ENCODE results near the gene PNPLA6.

The PNPLA6 gene

DNA sequence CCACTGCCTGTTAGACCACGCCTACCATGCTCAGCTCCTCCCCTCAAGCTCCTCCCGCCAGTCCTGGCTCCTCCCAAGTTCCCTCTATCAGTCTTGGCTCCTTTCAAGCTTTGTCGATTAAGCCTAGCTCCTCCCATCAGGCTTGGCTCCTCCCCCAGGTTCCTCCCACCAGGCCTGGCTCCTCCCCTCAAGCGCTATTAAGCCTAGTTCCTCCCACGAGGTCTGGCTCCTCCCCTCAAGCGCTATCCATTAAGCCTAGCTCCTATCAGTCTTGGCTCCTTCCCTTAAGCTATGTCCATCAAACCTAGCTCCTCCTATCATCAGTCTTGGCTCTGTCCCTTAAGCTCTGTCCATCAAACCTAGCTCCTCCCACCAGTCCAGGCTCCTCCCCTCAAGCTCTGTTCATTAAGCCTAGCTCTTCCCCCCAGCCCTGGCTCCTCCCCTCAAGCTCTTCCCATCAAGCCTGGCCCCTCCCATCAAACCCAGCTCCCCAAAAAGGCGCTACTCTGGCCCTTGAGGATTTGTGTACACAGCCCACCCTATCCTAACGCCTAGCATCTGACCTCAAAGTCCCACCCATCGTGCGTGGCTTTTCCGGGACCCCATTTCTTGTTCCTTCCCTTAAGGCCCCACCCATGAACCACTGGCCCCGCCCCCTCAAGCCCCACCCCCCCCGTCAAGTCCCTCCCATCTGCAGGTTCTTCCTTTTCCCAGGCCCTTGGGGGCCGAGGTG, 70.1 kb downstream of the PNPLA6 start:
- TF ChIP-seq, protein P1, sequence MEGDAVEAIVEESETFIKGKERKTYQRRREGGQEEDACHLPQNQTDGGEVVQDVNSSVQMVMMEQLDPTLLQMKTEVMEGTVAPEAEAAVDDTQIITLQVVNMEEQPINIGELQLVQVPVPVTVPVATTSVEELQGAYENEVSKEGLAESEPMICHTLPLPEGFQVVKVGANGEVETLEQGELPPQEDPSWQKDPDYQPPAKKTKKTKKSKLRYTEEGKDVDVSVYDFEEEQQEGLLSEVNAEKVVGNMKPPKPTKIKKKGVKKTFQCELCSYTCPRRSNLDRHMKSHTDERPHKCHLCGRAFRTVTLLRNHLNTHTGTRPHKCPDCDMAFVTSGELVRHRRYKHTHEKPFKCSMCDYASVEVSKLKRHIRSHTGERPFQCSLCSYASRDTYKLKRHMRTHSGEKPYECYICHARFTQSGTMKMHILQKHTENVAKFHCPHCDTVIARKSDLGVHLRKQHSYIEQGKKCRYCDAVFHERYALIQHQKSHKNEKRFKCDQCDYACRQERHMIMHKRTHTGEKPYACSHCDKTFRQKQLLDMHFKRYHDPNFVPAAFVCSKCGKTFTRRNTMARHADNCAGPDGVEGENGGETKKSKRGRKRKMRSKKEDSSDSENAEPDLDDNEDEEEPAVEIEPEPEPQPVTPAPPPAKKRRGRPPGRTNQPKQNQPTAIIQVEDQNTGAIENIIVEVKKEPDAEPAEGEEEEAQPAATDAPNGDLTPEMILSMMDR (IDR thresholded peaks at IDR 0.05; ENCODE audit: low read depth, low read length) = no peak
- no peak overlapping the region for H3K4me3 ChIP-seq (ENCODE audit: low read depth, low read length)

DNA sequence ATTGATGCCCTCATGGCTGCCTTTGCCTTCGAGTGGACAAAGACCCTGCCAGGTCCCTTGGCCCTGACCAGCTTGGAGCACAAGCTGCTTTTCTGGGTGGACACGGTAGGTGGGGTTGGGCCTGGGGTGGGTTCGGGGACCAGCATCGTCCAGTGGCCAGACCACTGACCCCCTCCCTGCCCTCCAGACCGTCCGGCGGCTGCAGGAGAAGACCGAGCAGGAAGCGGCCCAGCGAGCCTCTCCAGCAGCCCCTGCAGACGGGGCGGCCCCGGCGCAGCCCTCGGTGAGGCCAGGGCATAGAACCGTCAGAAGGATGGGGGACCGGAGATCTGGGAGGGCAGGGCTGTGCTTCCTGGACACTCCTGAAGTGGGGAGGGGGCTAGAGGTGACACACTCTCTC, 70.8 kb downstream of the PNPLA6 start:
- no peak overlapping the region for H3K4me3 ChIP-seq (ENCODE audit: low read depth, low read length)
- TF ChIP-seq, protein P1 (IDR thresholded peaks at IDR 0.05; ENCODE audit: low read depth, low read length) = no peak

DNA sequence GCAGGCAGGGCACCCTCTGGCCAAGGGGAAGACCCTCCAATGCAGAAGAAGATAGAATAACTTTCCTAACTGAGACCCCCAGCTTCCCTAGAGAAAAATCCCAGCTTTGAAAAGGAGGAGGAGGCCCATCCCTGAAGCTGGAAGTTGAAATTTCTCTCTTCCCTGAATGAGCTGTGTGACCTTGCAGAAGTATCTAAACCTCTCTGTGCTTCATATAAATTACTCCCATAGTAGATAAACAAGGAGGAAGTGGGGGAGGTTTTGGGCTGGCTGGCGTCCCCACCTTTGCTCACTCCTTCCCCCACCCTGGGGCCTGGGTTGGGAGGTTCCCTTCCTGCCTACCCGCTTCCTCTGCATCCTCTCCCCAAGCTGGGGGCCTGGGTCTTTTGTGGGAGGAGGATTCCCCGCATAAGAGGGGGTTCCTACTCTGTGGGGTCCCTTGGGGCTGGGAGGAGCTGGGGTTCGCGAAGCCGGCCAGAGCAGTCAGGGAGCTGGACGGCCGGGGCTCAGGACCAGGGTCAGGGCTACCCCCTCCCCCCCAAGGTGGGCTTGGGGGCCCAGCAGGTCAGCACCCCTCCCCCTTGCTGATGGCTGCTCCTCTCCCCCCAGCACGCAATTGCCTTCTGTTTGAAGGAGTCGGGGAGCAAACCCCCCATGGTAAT, 71.8 kb downstream of the PNPLA6 start:
- H3K4me3 ChIP-seq (ENCODE audit: low read depth, low read length) = no peak overlapping the region
- TF ChIP-seq, protein P1 (IDR thresholded peaks at IDR 0.05; ENCODE audit: low read depth, low read length) = no peak

DNA sequence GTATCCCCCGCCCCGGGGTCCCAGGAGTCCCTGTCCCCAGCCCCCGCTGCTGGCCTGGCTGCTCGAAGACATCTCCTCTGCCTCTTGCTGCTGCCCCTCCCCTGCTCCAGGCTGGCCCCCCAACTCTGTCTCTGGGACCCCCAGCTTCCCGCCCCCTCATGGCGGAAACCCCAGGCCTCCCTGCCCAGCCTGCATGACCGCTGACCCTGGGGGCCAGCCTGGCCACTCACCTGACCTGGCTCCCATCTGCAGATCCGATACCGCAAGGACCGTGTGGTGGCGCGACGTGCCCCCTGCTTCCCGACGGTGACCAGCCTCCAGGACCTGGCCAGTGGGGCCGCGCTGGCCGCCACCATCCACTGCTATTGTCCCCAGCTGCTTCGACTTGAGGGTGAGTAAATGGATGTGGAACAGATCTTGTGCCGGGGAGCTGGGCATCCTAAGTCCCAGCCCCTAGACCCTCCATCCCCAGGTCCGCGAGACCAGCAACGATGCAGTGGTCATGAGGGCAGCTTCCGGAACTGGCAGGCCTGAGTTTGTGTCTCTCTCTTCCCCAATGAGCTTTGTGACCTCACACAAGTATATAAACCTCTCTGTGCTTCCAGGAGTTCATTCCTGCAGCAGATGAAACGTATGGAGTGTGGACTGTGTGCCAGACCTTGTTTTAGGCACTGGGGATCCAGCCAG, 72.5 kb downstream of the PNPLA6 start:
- no peak overlapping the region for H3K4me3 ChIP-seq (ENCODE audit: low read depth, low read length)
- TF ChIP-seq, protein P1 (IDR thresholded peaks at IDR 0.05; ENCODE audit: low read depth, low read length) = no peak

DNA sequence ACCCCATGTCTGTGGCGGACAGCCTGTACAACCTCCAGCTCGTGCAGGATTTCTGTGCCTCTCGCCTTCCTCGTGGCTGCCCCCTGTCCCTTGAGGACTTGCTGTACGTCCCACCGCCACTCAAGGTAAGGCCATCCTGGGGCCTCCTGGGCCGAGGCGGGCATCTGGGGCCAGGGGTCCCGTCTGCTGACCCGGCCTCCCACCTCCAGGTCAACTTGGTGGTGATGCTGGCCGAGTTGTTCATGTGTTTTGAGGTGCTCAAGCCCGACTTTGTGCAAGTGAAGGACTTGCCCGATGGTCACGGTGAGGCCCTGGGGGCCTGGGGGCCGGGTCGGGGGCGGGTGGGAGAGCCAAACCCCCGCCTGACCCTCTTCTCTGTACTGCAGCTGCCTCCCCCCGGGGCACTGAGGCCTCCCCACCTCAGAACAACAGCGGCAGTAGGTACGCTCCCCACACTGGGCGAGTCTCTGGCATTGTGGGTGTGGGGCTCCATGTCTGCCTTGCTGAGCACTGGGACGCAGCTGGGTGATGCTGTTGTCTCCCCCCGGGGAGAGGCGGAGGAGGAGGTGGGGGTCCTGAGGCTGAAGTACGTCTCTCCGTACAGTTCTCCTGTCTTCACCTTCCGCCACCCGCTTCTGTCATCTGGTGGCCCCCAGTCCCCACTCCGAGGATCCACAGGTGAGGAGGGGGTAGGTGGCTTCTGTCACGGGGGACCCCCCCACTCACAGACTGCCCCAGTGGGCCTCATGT, 75.1 kb downstream of the PNPLA6 start:
- TF ChIP-seq, protein P1 (IDR thresholded peaks at IDR 0.05; ENCODE audit: low read depth, low read length) = no peak
- H3K4me3 ChIP-seq (ENCODE audit: low read depth, low read length) = no peak overlapping the region
